ENCODE measurements around the gene ZBTB24.
"Not testable (repeated sequence)": the region's sequence is repeated elsewhere in the genome, so short reads cannot be mapped to it uniquely, and the experiment has no call there.

The ZBTB24 gene

GRCh38 chr6:109469591-109470189, 13.3 kb downstream of the ZBTB24 start:
- DNase-seq (ENCODE audit: low spot score): no peak

GRCh38 chr6:109467696-109468095, 15.3 kb downstream of the ZBTB24 start:
- no peak for DNase-seq (ENCODE audit: low spot score)

- DNase-seq (ENCODE audit: low spot score): no peak
These were observed 16.7 kb downstream of the ZBTB24 start for GRCh38 chr6:109466212-109466923.

- DNase-seq (ENCODE audit: low spot score): no peak
These were observed 17.2 kb downstream of the ZBTB24 start for GRCh38 chr6:109465772-109466171.

GRCh38 chr6:109461733-109462526, 21.1 kb downstream of the ZBTB24 start:
- DNase-seq (ENCODE audit: low spot score): peak; percentile 40

GRCh38 chr6:109461205-109461604, 21.8 kb downstream of the ZBTB24 start:
- not testable (repeated sequence) for DNase-seq (ENCODE audit: low spot score)

GRCh38 chr6:109460161-109460829, 22.7 kb downstream of the ZBTB24 start:
- no peak for DNase-seq (ENCODE audit: low spot score)

- peak; percentile 68 for DNase-seq (ENCODE audit: low spot score)
These were observed 24.1 kb downstream of the ZBTB24 start for GRCh38 chr6:109458774-109459531.

- DNase-seq (ENCODE audit: low spot score): no peak
These were observed 25.4 kb downstream of the ZBTB24 start for GRCh38 chr6:109457562-109457996.

- DNase-seq (ENCODE audit: low spot score): no peak
These were observed 26.1 kb downstream of the ZBTB24 start for GRCh38 chr6:109456710-109457561.

- no peak for DNase-seq (ENCODE audit: low spot score)
These were observed 26.9 kb downstream of the ZBTB24 start for GRCh38 chr6:109456111-109456583.

GRCh38 chr6:109455437-109456110, 27.4 kb downstream of the ZBTB24 start, which contains the start of gene MICAL1:
Gene MICAL1 (minus strand): TSS chr6:109455772. CDS start chr6:109454196, 1,576 bp downstream.
- peak; percentile 76 for DNase-seq (ENCODE audit: low spot score)

- peak; percentile 72 for DNase-seq (ENCODE audit: low spot score)
These were observed 28.3 kb downstream of the ZBTB24 start for GRCh38 chr6:109454496-109455436.

GRCh38 chr6:109453594-109454495, 29.2 kb downstream of the ZBTB24 start:
- DNase-seq (ENCODE audit: low spot score): no peak

GRCh38 chr6:109453156-109453555, 29.9 kb downstream of the ZBTB24 start:
- DNase-seq (ENCODE audit: low spot score): no peak

GRCh38 chr6:109452181-109452580, 30.8 kb downstream of the ZBTB24 start:
- DNase-seq (ENCODE audit: low spot score): no peak

- no peak for DNase-seq (ENCODE audit: low spot score)
These were observed 31.6 kb downstream of the ZBTB24 start for GRCh38 chr6:109451376-109451775.

- DNase-seq (ENCODE audit: low spot score): no peak
These were observed 32.2 kb downstream of the ZBTB24 start for GRCh38 chr6:109450801-109451200.

Measured in CD4-positive, alpha-beta T cell treated with Interleukin-2 at 100 ng/mL for 4 hours (primary cell).